Lower leg skin (tissue), 4 donors: ENCODE measurements around the gene UBAP1L. TPM values are rescaled to one million over a fixed set of nuclear protein-coding genes. Genes with fewer than 3 reads are reported as not detected.
"Not testable (repeated sequence)": the region's sequence is repeated elsewhere in the genome, so short reads cannot be mapped to it uniquely, and the experiment has no call there.

Source experiments
- DNase-seq, 2 donors: peaks; one replicate each; pipeline ENCODE4 v3.0.0-alpha.2; 2019; ENCODE audit warnings: low spot score in 2 of 2
- H3K4me3 ChIP-seq: fragments of 200-600 bp; sonication (generic); 2 replicates; pipeline ENCODE4 v1.5.1; 2017; ENCODE audit warnings: mild to moderate bottlenecking, low read depth; ENCODE audit not compliant: poor library complexity, severe bottlenecking
- POLR2A ChIP-seq, 2 donors: fragments of 450-650 bp; IDR thresholded peaks; one replicate each; pipeline ENCODE4 v1.6.1; 2016 to 2017; ENCODE audit warnings: antibody characterized with exemption in 2 of 2, mild to moderate bottlenecking in 1 of 2, moderate library complexity in 1 of 2
- WGBS, 2 donors: methylation state at CpG; one replicate each; pipeline ENCODE4 v1.1.5; 2018; 5-methylcytosine and 5-hydroxymethylcytosine counted together
- intact Hi-C: fragments of 100-400 bp; cut with DNase I; formaldehyde crosslinking; loops from one replicate; pipeline ENCODE4 v1.15.0; 2023; ENCODE audit warnings: low total_unique reads
- total RNA-seq, 4 donors: library from RNA; depleted of rRNA; stranded (reverse); fragments of >200 nt; gene quantifications; one replicate each; pipeline ENCODE4 v1.1.0, GENCODE V29; 2016
- TF ChIP-seq, protein P1 (sequence below), 3 donors: fragments of 450-650 bp; IDR thresholded peaks; one replicate each; pipeline ENCODE4 v1.5.1; 2016; ENCODE audit warnings: antibody characterized with exemption in 3 of 3, mild to moderate bottlenecking in 3 of 3, moderate library complexity in 2 of 3

The UBAP1L gene
- total RNA-seq, 4 donors from 2014 or later, result 1.7 to 3.3 (median 3.0) TPM

DNA sequence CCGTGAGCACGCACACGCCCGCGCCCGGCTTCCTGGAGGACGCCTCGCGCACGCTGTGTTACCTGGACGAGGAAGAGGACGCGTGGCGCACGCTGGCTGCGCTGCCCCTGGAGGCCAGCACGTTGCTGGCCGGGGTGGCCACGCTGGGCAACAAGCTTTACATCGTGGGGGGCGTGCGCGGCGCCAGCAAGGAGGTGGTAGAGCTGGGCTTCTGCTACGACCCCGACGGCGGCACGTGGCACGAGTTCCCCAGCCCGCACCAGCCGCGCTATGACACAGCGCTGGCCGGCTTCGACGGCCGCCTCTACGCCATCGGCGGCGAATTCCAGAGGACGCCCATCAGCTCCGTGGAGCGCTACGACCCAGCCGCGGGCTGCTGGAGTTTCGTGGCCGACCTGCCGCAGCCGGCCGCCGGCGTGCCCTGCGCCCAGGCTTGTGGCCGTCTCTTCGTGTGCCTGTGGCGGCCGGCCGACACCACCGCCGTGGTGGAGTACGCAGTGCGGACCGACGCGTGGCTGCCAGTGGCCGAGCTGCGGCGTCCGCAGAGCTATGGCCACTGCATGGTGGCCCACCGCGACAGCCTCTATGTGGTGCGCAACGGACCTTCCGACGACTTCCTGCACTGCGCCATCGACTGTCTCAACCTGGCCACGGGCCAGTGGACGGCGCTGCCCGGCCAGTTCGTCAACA lies 37.6 kb downstream of the UBAP1L start:
- TF ChIP-seq, protein P1, sequence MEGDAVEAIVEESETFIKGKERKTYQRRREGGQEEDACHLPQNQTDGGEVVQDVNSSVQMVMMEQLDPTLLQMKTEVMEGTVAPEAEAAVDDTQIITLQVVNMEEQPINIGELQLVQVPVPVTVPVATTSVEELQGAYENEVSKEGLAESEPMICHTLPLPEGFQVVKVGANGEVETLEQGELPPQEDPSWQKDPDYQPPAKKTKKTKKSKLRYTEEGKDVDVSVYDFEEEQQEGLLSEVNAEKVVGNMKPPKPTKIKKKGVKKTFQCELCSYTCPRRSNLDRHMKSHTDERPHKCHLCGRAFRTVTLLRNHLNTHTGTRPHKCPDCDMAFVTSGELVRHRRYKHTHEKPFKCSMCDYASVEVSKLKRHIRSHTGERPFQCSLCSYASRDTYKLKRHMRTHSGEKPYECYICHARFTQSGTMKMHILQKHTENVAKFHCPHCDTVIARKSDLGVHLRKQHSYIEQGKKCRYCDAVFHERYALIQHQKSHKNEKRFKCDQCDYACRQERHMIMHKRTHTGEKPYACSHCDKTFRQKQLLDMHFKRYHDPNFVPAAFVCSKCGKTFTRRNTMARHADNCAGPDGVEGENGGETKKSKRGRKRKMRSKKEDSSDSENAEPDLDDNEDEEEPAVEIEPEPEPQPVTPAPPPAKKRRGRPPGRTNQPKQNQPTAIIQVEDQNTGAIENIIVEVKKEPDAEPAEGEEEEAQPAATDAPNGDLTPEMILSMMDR (IDR thresholded peaks at IDR 0.05), result no peak
- no peak for TF ChIP-seq POLR2A (IDR thresholded peaks at IDR 0.05)
- no peak for DNase-seq
- no peak overlapping the region for H3K4me3 ChIP-seq
- 61 to 62% methylated on average over 32 to 79 of the region's 85 CpGs for WGBS, 2 donors
- intact Hi-C loops, result no loop called here

DNA sequence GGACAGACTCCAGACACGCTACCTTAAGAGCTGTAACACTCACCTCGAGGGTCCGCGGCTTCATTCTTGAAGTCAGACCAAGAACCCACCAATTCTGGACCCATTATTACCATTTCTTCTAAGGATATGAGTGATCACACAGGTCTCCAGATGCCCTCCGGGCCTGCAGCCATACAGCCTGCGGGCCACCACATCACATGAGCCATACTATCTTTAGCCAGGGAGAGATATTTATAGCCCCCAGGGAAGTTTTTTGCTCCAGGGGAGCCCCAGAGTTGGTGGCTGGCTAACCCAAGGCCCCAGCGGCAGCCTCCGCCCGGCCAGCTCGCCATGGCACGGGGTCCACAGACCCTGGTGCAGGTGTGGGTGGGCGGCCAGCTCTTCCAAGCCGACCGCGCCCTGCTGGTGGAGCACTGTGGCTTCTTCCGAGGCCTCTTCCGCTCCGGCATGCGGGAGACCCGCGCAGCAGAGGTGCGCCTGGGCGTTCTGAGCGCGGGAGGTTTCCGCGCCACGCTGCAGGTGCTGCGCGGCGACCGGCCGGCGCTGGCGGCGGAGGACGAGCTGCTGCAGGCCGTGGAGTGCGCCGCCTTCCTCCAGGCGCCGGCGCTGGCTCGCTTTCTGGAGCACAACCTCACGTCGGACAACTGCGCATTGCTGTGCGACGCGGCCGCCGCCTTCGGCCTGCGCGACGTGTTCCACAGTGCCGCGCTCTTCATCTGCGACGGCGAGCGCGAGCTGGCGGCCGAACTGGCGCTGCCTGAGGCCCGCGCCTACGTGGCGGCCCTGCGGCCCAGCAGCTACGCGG lies 38.3 kb downstream of the UBAP1L start, which contains the start of gene KBTBD13:
Gene KBTBD13 (plus strand): TSS at position 261 of the 805 bp plus-strand sequence. CDS start 70 bp downstream, at position 331.
- no peak for DNase-seq
- 68 to 77% methylated on average over 50 to 69 of the region's 73 CpGs for WGBS, 2 donors
- H3K4me3 ChIP-seq, result no peak within 1 kb of the TSS
- no peak for TF ChIP-seq POLR2A (IDR thresholded peaks at IDR 0.05)
- TF ChIP-seq, protein P1 (IDR thresholded peaks at IDR 0.05), result no peak
- intact Hi-C loops, result no loop called here

DNA sequence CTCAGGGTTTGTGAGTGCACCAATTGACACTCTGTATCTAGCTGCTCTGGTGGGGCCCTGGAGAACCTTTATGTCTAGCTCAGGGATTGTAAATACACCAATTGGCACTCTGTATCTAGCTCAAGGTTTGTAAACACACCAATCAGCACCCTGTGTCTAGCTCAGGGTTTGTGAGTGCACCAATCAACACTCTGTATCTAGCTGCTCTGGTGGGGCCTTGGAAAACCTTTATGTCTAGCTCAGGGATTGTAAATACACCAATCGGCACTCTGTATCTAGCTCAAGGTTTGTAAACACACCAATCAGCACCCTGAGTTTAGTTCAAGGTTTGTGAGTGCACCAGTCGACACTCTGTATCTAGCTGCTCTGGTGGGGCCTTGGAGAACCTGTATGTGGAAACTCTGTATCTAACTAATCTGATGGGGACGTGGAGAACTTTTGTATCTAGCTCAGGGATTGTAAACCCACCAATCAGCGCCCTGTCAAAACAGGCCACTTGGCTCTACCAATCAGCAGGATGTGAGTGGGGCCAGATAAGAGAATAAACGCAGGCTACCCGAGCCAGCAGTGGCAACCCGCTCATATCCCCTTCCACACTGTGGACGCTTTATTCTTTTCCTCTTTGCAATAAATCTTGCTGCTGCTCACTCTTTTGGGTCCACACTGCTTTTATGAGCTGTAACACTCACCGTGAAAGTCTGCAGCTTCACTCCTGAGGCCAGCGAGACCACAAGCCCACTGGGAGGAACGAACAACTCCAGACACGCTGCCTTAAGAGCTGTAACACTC lies 39.2 kb downstream of the UBAP1L start:
- intact Hi-C loops, DNase-seq, H3K4me3 ChIP-seq: not testable (repeated sequence)
- 78 to 82% methylated on average over 12 of the region's 12 CpGs for WGBS, 2 donors

DNA sequence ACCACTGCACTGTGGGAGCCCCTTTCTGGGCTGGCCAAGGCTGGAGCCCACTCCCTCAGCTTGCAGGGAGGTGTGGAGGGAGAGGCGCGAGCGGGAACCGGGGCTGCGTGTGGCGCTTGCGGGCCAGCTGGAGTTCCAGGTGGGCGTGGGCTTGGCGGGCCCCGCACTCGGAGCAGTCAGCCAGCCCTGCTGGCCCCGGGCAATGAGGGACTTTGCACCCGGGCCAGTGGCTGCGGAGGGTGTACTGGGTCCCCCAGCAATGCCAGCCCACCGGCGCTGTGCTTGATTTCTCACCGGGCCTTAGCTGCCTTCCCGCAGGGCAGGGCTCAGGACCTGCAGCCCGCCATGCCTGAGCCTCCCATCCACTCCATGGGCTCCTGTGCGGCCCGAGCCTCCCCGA lies 40.1 kb downstream of the UBAP1L start:
- H3K4me3 ChIP-seq, intact Hi-C loops, DNase-seq: not testable (repeated sequence)
- WGBS, 2 donors, result 80% methylated on average over 4 of the region's 22 CpGs; no CpG with 5 or more reads in 1 of the 2 donors

DNA sequence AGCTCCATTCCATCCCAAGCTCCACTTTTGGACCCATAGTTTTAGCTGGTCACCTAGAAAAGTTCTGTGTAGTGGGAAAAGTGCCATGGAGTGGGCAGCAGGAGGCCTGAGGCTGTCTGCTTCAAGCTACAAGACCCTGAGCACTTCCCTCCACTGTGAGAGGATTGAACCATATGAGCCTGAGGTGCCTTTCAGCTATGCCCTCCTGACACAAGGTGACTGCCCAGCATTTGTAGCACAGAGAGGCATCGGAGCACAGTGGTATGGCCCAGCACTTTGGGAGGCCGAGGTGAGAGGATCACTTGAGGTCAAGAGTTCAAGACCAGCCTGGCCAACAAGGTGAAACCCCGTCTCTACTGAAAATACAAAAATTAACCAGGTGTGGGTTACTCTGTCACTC lies 42.4 kb downstream of the UBAP1L start:
- 84 to 91% methylated on average over 3 of the region's 3 CpGs for WGBS, 2 donors
- TF ChIP-seq, protein P1 (IDR thresholded peaks at IDR 0.05), result no peak
- no peak for TF ChIP-seq POLR2A (IDR thresholded peaks at IDR 0.05)
- no peak overlapping the region for H3K4me3 ChIP-seq
- intact Hi-C loops, result no loop called here
- DNase-seq, result no peak

DNA sequence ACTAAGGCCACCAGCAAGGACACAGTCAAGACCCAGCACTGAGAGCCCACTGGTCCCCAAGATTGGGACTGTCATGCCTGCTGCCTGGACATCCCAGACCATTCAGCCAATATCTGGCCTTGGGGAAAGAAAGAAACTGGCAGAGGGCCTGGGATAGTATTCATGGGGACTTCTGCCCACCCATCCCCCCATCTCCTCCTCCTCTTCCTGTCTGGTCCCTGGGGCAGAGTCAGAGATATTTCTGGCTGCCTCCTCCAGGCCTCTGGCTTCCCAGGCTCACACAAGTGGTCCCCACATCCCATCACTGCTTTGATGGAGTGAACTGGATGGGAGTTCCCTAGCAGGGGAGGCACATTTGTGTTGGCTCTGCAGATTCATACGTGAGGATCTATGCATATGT lies 43.0 kb downstream of the UBAP1L start:
- intact Hi-C loops, result no loop called here
- WGBS, 2 donors, result 50 to 75% methylated on average over 1 of the region's 1 CpG
- DNase-seq, result no peak
- H3K4me3 ChIP-seq, result no peak overlapping the region
- TF ChIP-seq POLR2A (IDR thresholded peaks at IDR 0.05), result no peak
- TF ChIP-seq, protein P1 (IDR thresholded peaks at IDR 0.05), result no peak
